Activated naive CD8-positive, alpha-beta T cell treated with anti-CD3 and anti-CD28 coated beads for 36 hours (primary cell): ENCODE measurements around the gene MLH3. TPM values are rescaled to one million over a fixed set of nuclear protein-coding genes. Genes with fewer than 3 reads are reported as not detected.
A peak's percentile ranks its signal among the peaks of the same experiment; 100 is the strongest.

Experiments used
- DNase-seq: peaks from one replicate; pipeline ENCODE4 v3.0.0; 2021
- H3K27ac Mint-ChIP-seq: one replicate; pipeline ENCODE4 v1.8.0; 2022; ENCODE audit warnings: mild to moderate bottlenecking, moderate library complexity, mixed read lengths
- H3K27me3 Mint-ChIP-seq: one replicate; pipeline ENCODE4 v1.8.0; 2022; ENCODE audit warnings: mild to moderate bottlenecking, mixed read lengths
- H3K36me3 Mint-ChIP-seq: one replicate; pipeline ENCODE4 v1.8.0; 2021; ENCODE audit warnings: mild to moderate bottlenecking, mixed read lengths
- H3K4me1 Mint-ChIP-seq: one replicate; pipeline ENCODE4 v1.8.0; 2021; ENCODE audit warnings: mixed read lengths
- H3K4me3 Mint-ChIP-seq: one replicate; pipeline ENCODE4 v1.8.0; 2022; ENCODE audit warnings: mild to moderate bottlenecking, moderate library complexity, mixed read lengths
- H3K9me3 Mint-ChIP-seq: one replicate; pipeline ENCODE4 v1.8.0; 2022; ENCODE audit warnings: mixed read lengths
- total RNA-seq, 2 experiments: library from RNA; stranded (reverse); gene quantifications; one replicate each; pipeline ENCODE4 v1.2.3, GENCODE V29; 2021

MLH3 gene
- total RNA-seq, 2 experiments from 2014 or later = 15.5 to 16.7 TPM

DNA sequence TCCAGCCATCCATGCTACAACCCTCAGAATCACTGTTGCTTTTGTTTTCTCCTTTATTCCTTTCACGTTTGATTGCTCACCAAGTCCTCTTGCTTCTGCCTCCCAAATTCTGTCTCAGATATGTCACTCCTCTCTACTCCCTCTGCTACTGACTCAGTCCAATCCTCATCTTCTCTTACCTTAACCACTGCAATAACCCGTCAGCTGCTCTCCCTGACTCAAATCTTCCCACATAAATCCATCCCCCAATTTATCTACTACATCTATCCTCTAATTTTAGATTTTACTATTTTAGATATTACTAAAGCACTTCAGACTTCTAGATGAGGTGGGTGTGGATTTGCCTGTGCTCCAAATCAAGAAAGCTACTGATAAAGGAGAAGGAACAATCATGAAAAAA, 25.4 kb downstream of the MLH3 start:
- no peaks in the 10 kb centered on the region for H3K9me3 Mint-ChIP-seq
- no peaks in the 10 kb centered on the region for H3K4me1 Mint-ChIP-seq
- DNase-seq = no peak
- H3K27ac Mint-ChIP-seq = no peak overlapping the region
- no peaks in the 10 kb centered on the region for H3K27me3 Mint-ChIP-seq
- peaks cover 5% of the 10 kb centered on the region for H3K36me3 Mint-ChIP-seq
- H3K4me3 Mint-ChIP-seq = no peak overlapping the region

DNA sequence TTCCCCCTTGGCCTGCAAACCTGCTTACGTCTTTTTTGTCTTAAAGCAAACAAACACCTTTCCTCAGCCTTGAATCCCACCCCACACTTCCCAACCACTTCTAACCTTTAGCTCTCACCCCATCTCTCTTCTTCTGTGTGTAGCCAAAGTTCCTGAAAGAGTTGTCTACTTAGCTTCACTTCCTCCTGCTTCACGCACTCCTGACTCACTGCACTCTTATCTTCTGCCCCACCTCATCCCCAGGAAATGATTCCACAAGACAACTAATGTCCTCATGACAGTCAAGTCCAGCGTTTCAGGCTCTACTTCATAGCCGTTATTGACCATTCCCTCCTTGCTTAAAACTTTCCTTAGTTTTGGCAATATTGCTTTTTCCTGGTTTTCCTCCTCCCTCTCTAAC, 26.2 kb downstream of the MLH3 start:
- Mint-ChIP-seq H3K4me3 (no peak overlapping the region), H3K27ac (no peak overlapping the region), H3K9me3 (no peaks in the 10 kb centered on the region), H3K27me3 (no peaks in the 10 kb centered on the region), H3K4me1 (no peaks in the 10 kb centered on the region), H3K36me3 (peaks cover 5% of the 10 kb centered on the region)
- no peak for DNase-seq

DNA sequence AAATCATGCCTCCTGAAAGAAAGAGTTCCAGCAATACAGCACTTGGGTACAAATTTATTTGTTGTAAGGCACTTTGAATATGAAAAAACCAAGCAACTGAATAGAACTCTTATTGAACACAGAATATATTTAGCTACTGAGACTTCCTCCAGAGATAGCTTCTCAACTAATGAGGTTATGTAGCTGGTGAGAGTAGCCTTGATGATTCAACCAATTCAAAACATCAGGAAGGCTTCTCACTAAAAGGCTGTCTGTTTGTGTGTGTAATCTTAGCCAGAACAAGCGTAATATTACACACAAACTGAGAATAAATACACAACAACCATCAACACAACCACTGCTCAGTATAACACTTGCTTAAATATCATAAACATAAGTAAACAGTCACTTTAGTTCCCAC, 28.2 kb downstream of the MLH3 start:
- DNase-seq = no peak
- Mint-ChIP-seq H3K27ac (no peak overlapping the region), H3K27me3 (no peaks in the 10 kb centered on the region), H3K4me3 (no peak overlapping the region), H3K4me1 (no peaks in the 10 kb centered on the region), H3K36me3 (peaks cover 9% of the 10 kb centered on the region), H3K9me3 (no peaks in the 10 kb centered on the region)

DNA sequence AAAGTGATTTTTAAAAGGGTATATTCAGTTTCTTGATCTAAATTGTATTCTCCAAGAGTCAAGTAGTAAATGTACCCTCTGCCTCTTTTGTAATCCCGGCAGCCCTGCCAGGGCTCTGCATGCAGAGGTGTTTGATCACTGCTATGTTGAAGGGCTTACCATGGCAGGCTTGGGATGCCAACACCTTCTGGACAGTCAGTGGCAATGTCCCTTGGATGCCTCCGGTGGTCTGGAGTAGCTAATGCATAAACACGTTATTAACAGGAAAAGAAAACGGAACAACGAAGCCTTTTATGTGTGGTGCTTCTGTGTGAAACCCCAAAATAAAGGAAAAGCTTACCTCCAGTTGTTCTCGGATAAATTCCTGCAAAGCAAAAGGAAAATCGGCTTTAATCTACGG, 28.6 kb downstream of the MLH3 start:
- Mint-ChIP-seq H3K4me1 (no peaks in the 10 kb centered on the region), H3K4me3 (no peak overlapping the region), H3K36me3 (peaks cover 9% of the 10 kb centered on the region), H3K27me3 (no peaks in the 10 kb centered on the region), H3K27ac (no peak overlapping the region), H3K9me3 (no peaks in the 10 kb centered on the region)
- peak; percentile 10 for DNase-seq

DNA sequence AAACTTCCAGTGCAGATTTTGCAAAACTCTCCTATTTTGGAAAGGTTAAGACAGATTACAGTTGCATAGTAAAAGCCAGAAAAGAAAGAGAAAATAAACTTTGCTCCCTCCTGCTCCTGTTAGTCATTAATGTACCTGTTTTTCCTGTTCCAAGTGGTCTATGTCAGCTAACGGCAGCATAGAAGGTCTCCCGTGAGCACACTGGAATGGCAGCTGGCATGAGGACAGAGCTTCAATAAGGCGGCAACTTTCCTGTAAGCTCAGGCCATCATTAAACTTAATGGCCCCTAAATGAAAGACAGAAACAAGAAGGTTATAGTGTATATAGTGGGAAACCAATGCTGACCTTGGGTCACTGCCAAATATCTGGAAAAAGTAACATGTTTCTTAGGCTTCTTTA, 32.6 kb downstream of the MLH3 start:
- H3K27me3 Mint-ChIP-seq = no peaks in the 10 kb centered on the region
- DNase-seq = no peak
- H3K27ac Mint-ChIP-seq = no peak overlapping the region
- no peak overlapping the region for H3K4me3 Mint-ChIP-seq
- H3K4me1 Mint-ChIP-seq = no peaks in the 10 kb centered on the region
- H3K9me3 Mint-ChIP-seq = no peaks in the 10 kb centered on the region
- H3K36me3 Mint-ChIP-seq = peaks cover 15% of the 10 kb centered on the region

DNA sequence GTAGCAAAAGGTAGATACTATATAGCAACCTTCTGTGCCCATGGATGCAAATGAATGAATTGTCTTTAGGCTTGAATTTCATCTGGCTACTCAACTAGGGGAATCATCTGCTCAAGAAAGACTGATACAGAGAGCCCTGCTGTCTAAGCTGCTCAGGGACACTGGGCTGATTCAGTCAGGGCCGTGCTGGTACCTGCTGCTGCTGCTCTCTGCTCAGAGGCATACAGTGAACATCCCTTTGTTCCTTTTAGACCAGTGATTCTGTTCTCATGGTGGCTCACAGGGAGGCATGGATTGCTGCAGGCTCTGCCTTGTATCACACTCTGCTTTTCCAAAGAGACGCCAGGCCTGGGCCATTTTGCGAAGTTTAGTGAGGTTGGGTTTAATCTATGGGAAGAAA, 34.5 kb downstream of the MLH3 start:
- H3K36me3 Mint-ChIP-seq = peaks cover 15% of the 10 kb centered on the region
- H3K9me3 Mint-ChIP-seq = no peaks in the 10 kb centered on the region
- no peak overlapping the region for H3K4me3 Mint-ChIP-seq
- peaks cover 8% of the 10 kb centered on the region for H3K4me1 Mint-ChIP-seq
- H3K27me3 Mint-ChIP-seq = no peaks in the 10 kb centered on the region
- no peak for DNase-seq
- H3K27ac Mint-ChIP-seq = no peak overlapping the region

DNA sequence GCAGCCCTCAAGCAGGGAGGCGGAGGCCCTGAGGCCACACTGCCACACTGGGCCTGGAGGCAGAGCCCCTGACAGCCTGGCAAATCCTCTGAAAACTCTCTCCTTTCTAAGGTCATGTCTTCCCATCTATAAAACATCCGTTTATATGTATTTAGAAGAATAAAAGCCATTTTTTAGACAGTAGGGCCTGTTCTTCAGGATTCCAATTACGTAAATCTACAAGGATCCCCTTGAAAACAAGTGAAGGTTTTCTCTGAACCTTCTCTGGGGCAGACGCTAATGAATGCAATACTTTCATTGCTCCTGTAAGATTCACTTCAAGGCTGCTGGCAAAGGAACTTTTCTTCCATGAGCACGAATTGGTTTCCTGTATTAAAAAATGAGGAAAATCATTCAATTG, 35.8 kb downstream of the MLH3 start:
- no peaks in the 10 kb centered on the region for H3K27me3 Mint-ChIP-seq
- peaks cover 21% of the 10 kb centered on the region for H3K4me1 Mint-ChIP-seq
- no peaks in the 10 kb centered on the region for H3K9me3 Mint-ChIP-seq
- H3K27ac Mint-ChIP-seq = no peak overlapping the region
- no peak for DNase-seq
- H3K36me3 Mint-ChIP-seq = peaks cover 15% of the 10 kb centered on the region
- H3K4me3 Mint-ChIP-seq = no peak overlapping the region

DNA sequence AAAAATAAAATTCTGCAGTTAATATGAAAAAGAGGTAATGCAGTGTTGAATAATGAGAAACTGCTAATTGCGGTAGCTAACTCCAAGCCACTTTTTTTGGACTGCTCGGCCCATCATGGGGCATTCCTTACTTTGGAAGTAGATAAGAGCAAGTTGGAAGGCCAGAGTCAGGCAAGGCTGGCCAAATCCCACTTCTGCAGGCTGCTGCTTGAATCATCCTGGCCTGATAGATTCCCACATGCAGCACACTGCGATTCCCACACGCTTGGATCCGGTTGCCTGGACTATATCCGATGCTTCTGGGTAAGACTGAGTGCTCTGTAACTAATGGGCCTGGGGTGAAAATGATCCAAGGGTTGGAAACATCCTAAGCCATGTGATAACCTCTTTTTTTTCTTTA, 38.0 kb downstream of the MLH3 start:
- H3K9me3 Mint-ChIP-seq = no peaks in the 10 kb centered on the region
- no peak overlapping the region for H3K27ac Mint-ChIP-seq

DNA sequence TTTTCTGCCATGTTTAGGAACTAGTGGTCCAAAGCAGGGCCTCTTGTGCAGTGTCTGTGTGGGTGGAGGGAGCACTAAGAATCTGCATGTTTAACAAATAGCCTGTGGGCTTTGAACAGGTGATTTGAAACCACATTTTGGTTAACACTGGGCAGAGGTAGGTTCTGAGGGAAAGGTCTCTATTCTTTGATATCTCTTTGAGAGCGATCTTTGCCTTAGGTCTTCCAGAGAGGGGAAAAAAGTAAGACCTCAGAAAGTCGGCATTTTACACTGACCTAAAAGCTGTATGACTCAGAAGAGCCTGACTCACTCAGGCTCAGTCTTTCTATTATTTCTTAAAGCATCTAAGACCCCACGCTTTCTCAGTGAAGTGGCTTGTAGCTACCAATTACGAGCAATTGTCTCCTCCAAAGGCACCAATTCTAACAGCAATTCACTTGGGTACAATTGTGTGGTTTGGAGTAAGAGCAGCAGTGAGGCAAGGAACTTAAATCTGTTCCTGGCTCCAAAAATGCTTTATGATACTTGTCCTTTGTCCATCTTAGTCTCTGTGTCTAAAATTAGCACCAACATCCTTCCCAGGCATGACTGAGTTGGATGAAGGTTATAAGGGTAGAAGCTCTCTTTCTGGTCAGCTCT, 39.8 kb downstream of the MLH3 start:
- Mint-ChIP-seq H3K27me3 (no peaks in the 10 kb centered on the region), H3K4me1 (peaks cover 33% of the 10 kb centered on the region), H3K4me3 (no peak overlapping the region), H3K36me3 (peaks cover 20% of the 10 kb centered on the region), H3K27ac (peak overlapping the region; percentile 78), H3K9me3 (no peaks in the 10 kb centered on the region)
- DNase-seq = peak; percentile 47

More for the DNA sequence above, 38.0 kb downstream of the MLH3 start:
- H3K4me3 Mint-ChIP-seq = no peak overlapping the region
- no peak for DNase-seq
- peaks cover 14% of the 10 kb centered on the region for H3K36me3 Mint-ChIP-seq
- no peaks in the 10 kb centered on the region for H3K27me3 Mint-ChIP-seq
- H3K4me1 Mint-ChIP-seq = peaks cover 27% of the 10 kb centered on the region

DNA sequence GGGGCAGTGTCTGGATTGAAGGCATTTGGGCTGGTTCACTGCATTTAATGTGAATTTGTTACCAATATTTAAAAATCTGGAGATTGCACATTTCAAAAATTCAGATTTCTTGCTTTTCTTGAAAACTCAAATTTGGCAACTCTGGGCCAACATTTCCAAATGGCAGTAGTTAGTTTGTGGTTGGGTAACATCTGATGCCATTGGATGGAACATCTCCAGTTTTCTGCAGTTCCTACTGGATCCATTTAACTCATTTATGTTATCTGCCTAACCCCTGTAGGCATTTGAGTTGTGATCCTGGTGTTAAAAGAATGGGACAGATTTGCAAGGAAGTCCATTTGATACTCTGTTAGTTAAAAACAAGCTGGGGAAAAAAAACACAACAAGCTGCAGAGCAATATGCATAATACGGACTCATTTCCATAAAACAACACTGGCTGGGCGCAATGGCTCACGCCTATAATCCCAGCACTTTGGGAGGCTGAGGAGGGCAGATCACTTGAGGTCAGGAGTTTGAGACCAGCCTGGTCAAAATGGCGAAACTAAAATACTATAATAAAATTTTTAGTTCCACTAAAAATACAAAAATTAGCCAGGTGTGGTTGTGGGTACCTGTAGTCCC, 40.7 kb downstream of the MLH3 start:
- H3K27ac Mint-ChIP-seq = peak overlapping the region; percentile 78
- H3K27me3 Mint-ChIP-seq = no peaks in the 10 kb centered on the region
- H3K4me3 Mint-ChIP-seq = no peak overlapping the region
- no peak for DNase-seq
- peaks cover 27% of the 10 kb centered on the region for H3K36me3 Mint-ChIP-seq
- H3K4me1 Mint-ChIP-seq = peaks cover 34% of the 10 kb centered on the region
- no peaks in the 10 kb centered on the region for H3K9me3 Mint-ChIP-seq

DNA sequence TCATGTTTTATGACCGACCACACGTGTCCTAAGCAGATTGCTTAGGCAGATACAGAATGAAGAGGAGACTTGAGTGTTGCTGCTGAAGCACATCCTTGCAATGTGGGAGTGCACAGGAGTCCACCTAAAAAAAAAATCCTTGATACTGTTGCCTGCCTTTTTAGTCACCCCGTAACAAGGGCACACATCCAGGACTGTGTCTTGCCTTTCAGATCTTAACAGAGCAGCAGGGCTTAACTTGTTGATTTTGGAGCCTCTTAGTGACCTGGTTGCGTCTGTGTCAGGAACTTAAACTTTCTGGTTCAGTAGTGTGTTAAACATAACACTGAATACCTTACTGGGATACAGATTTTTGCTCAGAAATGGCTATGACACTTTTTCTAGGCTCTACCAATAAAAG, 42.1 kb downstream of the MLH3 start:
- peaks cover 33% of the 10 kb centered on the region for H3K36me3 Mint-ChIP-seq
- H3K9me3 Mint-ChIP-seq = no peaks in the 10 kb centered on the region
- no peak overlapping the region for H3K27ac Mint-ChIP-seq
- DNase-seq = no peak
- no peaks in the 10 kb centered on the region for H3K27me3 Mint-ChIP-seq
- H3K4me1 Mint-ChIP-seq = peaks cover 46% of the 10 kb centered on the region
- no peak overlapping the region for H3K4me3 Mint-ChIP-seq

DNA sequence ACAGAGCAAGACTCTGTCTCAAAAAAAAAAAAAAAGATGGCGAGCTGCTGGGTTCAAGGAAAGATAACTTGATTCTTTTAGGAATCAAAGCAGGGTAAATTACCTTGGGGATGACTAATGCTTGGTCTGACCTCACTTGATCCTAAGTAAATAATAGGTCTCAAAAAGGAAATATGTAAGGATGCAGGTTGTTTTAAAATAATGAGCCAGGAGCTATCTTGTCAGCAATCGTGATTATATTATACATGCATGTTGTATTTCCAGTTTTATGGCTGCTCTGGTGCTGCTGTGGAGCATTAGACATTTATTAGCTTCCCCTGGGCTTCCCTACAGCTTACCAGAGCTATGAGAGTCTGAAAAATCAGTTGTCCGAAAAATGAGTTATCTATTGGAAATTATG, 45.9 kb downstream of the MLH3 start:
- Mint-ChIP-seq H3K4me3 (no peak overlapping the region), H3K36me3 (peaks cover 32% of the 10 kb centered on the region), H3K27me3 (no peaks in the 10 kb centered on the region), H3K4me1 (peaks cover 36% of the 10 kb centered on the region), H3K9me3 (no peaks in the 10 kb centered on the region), H3K27ac (no peak overlapping the region)
- no peak for DNase-seq

DNA sequence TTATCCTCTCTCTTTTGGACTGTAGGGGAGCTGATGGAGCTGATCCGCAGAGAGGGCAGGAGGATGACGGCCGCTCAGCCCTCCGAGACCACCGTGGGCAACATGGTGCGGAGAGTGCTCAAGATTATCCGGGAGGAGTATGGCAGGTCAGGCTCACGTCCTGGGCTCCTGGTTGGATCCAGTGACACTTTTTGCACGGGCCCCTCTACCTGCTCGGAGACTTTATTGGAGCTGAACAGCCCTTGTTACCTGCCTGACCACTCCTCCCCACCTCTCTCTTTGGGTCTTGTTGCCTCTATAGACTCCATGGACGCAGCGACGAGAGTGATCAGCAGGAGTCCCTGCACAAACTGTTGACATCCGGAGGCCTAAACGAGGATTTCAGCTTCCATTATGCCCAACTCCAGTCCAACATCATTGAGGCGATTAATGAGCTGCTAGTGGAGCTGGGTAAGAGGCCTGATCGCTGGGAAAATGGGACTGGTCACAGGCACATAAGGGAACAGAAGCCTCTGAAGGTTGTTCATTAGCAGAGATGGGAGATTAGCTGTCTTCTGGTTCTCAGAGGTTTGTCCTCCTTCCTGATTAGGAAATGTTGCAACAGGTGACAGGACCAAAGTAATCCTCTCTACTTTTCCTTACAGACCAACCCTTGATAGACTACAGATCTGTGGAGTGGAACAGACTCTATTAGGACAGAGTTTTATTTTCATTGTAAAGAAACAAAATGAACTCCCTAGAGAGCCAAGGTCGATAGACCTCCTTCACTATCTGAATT, 47.8 kb downstream of the MLH3 start:
- peaks cover 31% of the 10 kb centered on the region for H3K4me1 Mint-ChIP-seq
- H3K9me3 Mint-ChIP-seq = no peaks in the 10 kb centered on the region
- no peaks in the 10 kb centered on the region for H3K27me3 Mint-ChIP-seq
- no peak for DNase-seq
- H3K4me3 Mint-ChIP-seq = peak overlapping the region; percentile 99
- H3K36me3 Mint-ChIP-seq = peaks cover 28% of the 10 kb centered on the region
- H3K27ac Mint-ChIP-seq = peak overlapping the region; percentile 95

DNA sequence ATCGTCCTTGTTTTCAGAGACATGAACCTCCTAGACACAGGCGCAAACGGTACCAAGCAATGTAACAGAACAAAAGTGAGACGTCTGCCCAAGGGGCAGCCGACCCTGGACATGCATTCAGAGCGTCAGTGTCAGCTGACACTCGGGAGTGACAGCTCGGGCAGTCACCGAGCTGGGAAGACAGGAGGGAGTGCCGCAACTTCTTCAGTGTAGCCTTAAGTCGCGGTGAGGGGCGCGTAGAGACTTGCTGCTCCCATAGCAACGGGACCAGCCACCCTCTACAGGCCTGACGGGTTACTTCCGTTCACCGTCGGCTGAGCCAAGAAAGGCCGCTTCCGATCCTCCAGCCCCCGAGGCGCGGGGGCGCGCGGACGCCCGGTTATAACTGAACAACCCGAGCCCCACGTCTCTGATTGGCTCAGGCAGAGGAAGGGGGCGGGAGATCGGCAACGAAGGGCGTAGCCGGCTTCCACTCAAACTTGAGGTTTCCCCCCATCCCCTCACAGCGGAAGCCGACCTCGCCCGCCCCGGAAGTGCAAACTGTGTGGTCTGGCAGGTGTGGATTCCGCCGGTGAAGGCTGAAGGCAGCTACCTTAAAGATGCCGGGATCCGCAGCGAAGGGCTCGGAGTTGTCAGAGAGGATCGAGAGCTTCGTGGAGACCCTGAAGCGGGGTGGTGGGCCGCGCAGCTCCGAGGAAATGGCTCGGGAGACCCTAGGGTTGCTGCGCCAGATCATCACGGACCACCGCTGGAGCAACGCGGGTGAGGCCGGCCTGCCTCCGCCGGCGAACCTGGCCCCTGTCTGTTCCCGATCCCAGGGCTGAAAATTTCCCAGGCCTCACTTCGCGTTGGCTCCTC, 48.6 kb downstream of the MLH3 start, which contains the start of gene EIF2B2:
TSS of gene EIF2B2 (plus strand) at position 530 of the 858 bp plus-strand sequence. CDS start at position 600, 70 bp downstream.
- peak within 1 kb of the TSS; percentile 95 for H3K27ac Mint-ChIP-seq
- no peaks in the 10 kb centered on the region for H3K9me3 Mint-ChIP-seq
- peak within 1 kb of the TSS; percentile 99 for H3K4me3 Mint-ChIP-seq
- DNase-seq = peak; percentile 98
- no peaks in the 10 kb centered on the region for H3K27me3 Mint-ChIP-seq
- peaks cover 31% of the 10 kb centered on the region for H3K4me1 Mint-ChIP-seq
- H3K36me3 Mint-ChIP-seq = peaks cover 28% of the 10 kb centered on the region

DNA sequence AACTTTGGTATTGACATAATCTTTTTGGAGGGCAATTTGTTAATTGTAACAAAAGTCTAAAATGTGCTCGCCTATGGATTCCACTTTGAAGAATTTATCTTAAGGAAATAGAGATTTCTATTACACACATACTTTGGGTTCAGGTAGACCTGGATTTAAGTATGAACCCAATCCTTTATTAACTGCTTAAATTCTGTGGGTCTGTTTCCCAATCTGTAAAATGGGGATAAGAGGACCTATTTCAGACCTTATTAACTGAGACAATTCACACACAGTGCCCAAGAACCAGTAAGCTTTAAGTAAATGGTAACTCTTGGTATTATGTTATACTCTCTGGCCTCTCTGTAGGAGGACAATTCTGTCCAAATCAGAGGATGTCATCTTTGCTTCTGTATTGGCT, 49.4 kb downstream of the MLH3 start:
- peaks cover 30% of the 10 kb centered on the region for H3K4me1 Mint-ChIP-seq
- H3K27ac Mint-ChIP-seq = peak overlapping the region; percentile 95
- no peak for DNase-seq
- H3K27me3 Mint-ChIP-seq = no peaks in the 10 kb centered on the region
- H3K9me3 Mint-ChIP-seq = no peaks in the 10 kb centered on the region
- H3K4me3 Mint-ChIP-seq = peak overlapping the region; percentile 99
- peaks cover 26% of the 10 kb centered on the region for H3K36me3 Mint-ChIP-seq
